Transverse colon (tissue), 4 donors: ENCODE data around the gene KRT14.

Source experiments
- CTCF ChIP-seq, 5 experiments: fragments of 200-600 bp in 3 of 5; fragments of 450-650 bp in 2 of 5; sonication (generic) in 3 of 5; IDR thresholded peaks; 1 replicate in 2 of 5; 2 replicates in 3 of 5; pipeline ENCODE4 v1.5.1; 2016 to 2017; ENCODE audit warnings: antibody characterized with exemption in 5 of 5, inconsistent platforms in 3 of 5, mild to moderate bottlenecking in 2 of 5, moderate library complexity in 1 of 5
- POLR2A ChIP-seq: fragments of 450-650 bp; IDR thresholded peaks from one replicate; pipeline ENCODE4 v1.6.1; 2016; ENCODE audit warnings: antibody characterized with exemption, mild to moderate bottlenecking, moderate library complexity
- POLR2AphosphoS5 ChIP-seq, 3 donors: sonication (generic); formaldehyde crosslinking; IDR thresholded peaks; one replicate each; pipeline ENCODE4 v1.6.1; 2016; ENCODE audit warnings: antibody characterized with exemption in 3 of 3

- no peak for TF ChIP-seq CTCF (IDR thresholded peaks at IDR 0.05)
- no peak for TF ChIP-seq POLR2A
- no peak for TF ChIP-seq POLR2AphosphoS5 (IDR thresholded peaks at IDR 0.05)
These were observed 23.0 kb downstream of the KRT14 start for GRCh38 chr17:41563607-41564170.
